ENCODE measurements around the gene PPCDC.

The PPCDC gene

DNA sequence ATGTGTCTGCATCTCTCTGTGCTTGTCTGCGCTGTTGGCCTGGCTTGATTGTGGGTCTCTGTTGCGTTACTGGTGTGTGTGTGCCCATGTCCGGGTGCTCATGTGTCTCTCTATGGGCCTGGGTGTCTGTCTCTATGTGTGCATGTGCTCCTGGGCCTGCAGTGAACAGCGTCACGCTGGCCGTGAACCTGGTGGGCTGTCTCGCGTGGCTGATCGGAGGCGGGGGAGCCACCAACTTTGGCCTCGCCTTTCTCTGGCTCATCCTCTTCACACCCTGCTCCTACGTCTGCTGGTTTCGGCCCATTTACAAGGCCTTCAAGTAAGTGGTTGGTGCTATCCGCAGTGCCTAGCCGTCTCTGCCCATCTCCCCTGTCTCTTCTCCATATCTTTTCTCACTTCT, 7.0 kb upstream of the PPCDC start:
- DNase-seq (ENCODE audit: low spot score) = no peak

DNA sequence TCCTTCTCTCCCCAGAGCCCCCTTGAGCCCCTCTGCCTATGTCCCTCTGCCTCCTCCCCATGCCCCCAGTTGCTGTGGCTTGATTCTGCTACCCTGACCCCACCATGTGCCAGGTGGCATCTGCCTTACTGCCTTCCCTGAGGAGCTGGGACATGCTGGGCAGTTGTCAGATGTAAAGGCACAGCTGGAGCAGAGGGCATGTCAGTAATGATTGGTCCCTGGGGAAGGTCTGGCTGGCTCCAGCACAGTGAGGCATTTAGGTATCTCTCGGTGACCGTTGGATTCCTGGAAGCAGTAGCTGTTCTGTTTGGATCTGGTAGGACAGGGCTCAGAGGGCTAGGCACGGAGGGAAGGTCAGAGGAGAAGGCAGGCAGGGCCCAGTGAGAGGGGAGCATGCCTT, 3.5 kb upstream of the PPCDC start:
- DNase-seq (ENCODE audit: low spot score) = no peak

DNA sequence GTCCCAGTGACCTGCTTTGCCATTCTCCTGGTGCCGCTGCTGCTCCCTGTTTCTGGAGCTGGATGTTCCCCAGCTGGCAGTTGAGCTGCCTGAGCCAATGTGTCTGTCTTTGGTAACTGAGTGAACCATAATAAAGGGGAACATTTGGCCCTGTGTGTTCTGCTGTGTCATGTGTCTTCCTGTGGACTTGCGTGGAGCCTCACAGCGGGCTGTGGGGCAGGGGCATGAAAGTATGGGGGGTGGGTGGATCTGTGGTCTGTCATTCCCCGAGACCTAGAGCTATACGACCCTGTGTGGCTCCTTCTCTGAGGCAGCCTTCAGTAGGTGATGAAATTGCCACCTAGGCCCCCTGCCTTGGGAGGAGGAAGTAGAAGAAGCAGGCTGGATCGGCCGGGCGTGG, 2.0 kb upstream of the PPCDC start:
- DNase-seq (ENCODE audit: low spot score) = no peak

DNA sequence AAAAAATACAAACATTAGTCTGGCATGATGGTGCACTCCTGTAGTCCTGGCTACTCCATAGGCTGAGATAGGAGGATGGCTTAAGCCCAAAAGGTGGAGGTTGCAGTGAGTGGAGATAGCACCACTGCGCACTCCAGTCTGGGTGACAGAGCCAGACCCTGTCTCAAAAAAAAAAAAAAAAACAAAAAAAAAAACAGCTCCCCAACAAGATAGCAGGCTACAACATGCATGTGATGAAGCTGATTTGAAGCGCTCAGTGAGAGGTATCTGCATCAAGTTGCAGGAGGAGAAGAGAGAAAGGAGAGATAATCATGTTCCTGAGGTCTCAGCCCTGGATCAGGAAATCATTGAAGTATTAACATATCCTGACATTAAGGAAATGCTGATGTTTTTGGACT, 608 bp upstream of the PPCDC start:
- DNase-seq (ENCODE audit: low spot score) = peak; percentile 57

DNA sequence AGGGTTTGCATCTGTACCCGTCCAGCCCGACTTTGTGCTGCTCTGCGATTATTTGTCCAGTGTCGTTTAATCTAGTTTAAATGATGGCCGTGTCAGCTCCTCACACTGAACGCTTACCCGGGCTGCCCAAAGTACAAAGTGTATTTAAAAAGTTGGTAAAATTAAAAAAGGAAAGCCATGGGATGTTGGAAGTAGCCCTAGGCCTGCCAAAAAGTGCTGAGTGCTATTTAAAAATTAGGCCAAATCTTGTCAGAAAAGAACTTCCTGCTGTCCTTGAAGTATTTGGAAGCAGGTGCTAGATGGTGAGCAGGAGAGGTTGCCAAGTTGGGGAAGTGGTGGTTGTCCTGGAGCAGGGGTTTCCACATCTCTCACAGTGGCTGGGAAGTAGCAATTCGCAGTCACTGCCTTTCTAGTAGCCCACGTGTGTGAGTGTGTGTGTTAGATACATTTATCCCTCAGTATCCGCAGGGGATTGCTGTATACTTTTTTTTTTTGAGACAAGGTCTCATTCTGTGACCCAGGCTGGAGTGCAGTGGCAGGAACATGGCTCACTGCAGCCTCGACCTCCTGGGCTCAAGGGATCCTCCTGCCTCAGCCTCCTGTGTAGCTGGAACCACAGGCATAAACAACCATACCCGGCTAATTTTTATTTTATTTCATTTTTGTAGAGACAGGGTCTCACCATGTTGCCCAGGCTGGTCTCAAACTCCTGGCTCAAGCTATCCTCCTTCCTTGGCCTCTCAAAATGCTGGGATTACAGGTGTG, 664 bp downstream of the PPCDC start:
- peak; percentile 38 for DNase-seq (ENCODE audit: low spot score)

DNA sequence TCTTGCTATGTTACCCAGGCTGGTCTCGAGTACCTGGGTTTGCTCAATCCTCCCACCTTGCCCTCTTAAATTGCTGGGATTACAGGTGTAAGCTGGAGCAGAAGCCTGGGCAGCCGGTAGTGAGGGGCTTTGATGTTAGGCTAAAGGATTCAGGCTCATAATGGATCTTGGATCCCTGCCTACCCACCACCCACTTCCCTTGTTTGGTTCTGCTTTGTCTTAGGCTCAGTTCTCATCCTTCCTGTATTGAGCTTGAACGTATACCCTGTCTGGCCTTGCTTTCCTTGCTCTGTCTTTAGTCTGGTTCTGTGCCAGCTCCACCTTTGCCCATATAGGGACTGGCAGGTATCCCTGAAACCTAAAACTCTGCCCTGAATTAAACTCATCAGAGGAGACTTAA, 1.7 kb downstream of the PPCDC start:
- DNase-seq (ENCODE audit: low spot score) = no peak

DNA sequence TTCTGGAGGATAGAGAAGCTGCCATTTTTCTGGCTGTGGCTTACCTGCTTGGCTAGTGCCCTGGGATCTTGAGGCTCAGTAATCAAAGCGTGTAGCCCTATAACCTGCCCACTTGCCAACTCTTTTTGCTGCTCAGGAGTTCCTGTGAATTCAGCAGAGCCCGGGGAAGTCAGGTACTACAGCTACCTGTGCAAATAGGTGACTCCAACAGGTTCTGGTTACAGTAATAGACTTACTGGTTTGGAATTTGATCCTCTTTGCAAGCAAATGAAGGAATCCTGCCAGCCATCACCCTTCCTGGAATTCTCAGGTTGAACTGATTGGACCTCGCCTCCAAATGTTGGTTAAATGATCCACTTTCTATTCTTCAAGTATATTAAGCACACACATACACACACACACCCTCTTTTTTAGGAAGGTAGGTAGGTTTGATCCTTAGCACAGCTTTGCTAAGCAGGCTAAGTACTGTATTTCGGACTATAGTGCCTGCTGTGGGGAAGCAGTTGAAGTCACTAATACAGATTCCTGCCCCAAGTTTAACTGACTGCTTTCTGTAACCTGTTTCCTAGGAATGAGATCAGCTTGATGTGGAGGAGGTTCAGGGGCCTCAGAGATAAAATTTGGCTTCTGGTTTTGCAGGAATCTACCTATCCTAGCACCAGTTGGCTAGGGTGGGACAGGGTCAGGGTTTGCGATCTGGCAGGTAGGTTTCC, 2.3 kb downstream of the PPCDC start:
- no peak for DNase-seq (ENCODE audit: low spot score)

DNA sequence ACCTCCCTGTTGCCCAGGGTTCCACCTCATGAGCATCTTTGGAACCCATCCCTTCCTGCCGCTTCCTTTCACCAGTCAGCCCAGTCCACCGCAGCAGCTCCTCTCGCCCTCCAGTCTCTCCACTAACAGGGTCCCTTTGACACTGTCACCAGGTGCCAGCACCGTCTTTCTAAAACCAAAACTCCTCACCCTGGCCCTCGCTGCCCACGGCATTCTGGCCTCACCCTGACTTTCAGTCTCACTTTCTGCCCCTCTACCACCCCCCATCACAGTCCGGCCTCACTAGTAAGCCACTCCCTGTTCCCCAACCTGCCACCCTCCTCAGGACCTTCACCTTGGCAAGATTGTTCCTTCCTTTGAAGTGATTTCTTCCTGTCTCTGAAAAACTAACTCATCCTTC, 4.2 kb downstream of the PPCDC start:
- no peak for DNase-seq (ENCODE audit: low spot score)

DNA sequence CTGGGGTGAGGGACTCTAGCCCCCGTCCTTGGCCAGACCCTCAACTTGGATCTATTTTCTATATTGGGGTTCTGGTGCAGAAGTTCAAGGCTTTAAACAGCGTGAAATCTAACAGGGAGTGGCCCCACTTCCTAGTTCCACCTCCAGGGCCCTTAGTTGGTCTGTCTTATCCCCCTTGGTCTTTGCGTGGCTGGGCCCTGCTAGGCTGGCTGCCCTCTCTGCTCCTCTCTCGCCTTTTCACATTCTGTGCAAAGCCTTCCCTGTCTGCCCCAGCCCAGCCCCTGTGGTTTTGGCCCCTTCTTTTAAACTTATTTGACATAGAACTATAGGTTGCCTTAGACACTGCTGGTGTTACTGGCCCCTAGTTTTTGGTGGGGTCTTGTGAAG, 5.6 kb downstream of the PPCDC start:
- no peak for DNase-seq (ENCODE audit: low spot score)

DNA sequence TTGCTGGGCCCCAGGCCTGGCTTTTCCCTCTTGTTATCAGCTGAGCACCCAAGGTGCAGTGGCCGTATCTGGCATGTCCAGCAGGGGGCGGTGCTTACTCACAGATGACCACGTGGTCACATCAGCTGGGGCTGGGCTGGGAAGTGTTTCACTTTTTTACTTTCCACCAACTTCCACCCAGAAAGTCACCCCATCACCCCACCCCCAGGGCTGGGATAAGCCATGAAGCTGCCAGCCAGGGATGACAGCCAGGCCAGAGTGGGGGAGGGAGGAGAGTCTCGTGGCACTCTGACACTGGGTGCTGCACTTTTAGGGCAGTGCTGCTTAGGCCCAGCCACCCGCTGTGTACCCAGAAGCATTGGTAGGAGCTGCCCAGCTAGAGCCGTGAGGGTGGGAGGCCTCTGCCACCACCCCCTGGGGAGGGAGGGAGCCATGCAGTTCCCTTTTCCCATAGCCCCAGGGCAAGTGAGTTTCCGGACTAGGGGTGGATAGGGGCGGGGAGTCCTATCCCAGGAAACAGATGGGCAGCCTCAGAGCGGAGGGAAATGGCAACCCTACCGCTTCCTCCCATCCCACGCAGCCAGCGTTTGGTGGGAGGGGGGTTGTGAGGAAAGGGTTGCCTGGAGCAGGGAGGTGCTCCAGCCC, 6.1 kb downstream of the PPCDC start:
- peak; percentile 90 for DNase-seq (ENCODE audit: low spot score)

DNA sequence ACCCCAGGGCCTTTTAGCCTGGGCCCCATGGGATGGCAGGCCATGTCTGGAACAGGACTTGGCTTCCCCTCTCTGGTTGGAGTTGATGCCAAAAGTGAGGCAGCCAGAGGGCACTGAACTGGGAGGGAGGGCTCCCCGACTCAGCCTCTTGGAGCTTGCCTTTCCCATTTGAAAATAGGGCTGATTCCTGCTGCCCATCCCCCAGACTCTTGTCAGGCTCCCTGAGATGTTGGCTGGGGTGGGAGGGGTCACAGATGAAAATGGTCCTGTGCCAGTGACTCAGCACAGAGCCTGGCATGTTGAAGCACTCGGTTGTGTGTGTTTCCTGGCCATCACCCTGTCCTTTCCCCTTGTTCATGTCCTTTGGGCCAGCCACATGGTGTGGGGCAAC, 6.6 kb downstream of the PPCDC start:
- DNase-seq (ENCODE audit: low spot score) = no peak

DNA sequence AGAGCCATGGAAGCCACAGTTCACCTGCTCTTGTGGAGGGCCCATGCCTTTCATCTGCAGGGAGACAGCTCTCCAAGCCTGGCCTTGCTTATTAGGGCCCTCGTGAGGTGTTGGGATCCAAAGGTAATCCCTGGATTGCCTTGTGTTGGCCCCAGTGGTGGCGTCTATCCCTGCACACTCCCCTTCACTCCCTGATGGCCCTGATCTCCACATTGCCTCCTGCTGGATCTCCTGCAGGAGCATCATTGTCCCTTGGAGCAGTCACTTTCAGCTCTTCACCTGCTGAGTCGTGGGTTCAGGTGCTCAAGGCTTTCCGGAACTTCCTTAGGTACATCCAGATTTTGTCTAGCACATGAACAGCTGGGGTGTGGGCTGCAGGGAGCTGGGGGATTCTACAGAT, 7.0 kb downstream of the PPCDC start:
- DNase-seq (ENCODE audit: low spot score) = no peak

DNA sequence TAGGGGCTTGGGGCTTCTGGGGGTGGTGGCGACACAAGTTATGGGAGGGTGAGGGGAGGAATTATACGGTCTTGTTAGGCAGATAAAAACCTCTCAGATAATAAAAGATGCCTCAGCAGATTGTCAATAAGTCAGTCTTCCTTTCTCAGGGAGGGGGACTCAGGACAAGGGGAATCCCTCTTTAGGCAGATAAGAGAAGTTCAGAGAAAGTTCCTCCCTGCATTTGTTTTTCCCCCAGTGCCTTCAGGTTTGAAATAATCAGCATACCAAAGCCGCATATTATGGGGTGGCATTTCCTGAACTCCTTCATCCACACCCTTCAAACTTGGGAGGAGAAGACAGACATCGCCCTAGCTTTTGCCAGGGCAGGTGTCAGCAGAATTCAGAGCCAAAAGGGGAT, 8.5 kb downstream of the PPCDC start:
- no peak for DNase-seq (ENCODE audit: low spot score)

DNA sequence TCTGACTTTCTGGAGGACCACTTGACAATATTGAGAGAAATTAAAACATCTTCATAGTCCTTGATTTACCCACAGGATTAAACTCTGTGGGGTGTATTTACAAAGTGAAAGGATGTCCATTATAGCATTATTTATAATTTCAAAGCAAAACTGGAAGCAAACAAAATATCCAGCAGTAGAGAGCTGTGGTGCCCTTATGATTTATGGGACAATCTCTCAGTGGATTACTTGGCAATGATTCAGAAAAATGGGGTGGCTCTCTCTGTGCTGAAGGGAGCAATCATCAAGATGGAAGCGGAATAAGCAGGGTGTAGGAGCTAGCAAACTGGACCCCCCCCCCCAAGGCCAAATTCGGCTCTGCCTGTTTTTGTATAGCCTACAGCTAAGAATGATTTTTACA, 9.0 kb downstream of the PPCDC start:
- DNase-seq (ENCODE audit: low spot score) = no peak

DNA sequence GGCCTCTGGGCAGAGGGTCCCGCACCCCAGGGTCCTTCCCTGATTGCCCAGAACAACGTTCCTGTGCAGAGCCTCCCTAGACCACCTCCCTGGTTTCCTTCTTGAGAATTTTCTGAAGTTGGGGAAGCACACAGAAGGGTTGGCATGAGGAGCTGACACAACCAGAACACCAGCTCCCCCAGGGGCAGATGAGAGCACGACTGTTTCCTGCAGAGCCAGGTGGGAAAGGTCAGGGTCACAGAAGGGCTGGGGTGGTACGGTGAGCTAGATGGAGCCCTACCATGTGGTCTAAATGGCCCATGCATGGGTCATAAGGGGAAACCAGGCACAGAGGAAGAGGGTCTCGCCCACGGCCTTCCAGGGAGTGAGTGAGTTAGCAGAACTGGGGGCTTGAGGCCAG, 10.4 kb downstream of the PPCDC start:
- no peak for DNase-seq (ENCODE audit: low spot score)

DNA sequence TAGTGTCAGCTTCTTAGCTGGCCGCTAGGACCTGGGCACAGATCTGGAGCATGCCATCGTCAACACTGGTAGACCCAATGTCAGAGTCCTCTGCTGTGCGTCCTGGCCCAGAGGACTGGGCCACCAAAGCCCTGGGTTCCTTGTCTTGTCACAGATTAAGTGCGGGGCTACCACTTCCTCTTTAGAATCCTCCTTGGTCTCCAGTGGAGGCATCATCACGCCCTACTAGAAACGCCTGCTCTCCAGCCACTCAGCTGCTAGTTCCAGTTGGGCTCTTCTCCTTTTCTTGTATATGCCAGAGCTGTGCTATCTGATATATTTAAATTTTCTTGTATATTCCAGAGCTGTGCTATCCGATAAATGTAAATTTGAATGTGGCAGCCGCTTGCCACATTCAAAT, 11.2 kb downstream of the PPCDC start:
- no peak for DNase-seq (ENCODE audit: low spot score)

DNA sequence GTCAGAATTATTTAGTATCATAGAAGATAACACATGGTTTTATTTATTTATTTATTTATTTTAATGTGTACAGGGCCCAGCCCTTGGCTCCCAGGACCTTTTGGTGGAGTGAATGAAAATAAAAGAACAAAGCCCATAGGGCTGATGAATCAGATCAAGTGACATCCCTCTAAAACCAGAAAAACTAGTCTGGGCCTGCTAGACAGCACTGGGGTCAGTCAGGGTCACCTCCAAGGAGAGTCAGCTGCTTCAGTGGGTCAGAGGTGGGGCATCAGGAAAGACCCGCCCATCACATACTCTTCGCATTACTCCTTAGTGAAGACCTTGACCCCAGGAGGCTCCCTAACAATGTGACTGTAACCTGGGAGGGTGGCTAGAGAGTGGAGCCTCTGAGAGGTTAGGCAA, 12.8 kb downstream of the PPCDC start:
- DNase-seq (ENCODE audit: low spot score) = no peak

DNA sequence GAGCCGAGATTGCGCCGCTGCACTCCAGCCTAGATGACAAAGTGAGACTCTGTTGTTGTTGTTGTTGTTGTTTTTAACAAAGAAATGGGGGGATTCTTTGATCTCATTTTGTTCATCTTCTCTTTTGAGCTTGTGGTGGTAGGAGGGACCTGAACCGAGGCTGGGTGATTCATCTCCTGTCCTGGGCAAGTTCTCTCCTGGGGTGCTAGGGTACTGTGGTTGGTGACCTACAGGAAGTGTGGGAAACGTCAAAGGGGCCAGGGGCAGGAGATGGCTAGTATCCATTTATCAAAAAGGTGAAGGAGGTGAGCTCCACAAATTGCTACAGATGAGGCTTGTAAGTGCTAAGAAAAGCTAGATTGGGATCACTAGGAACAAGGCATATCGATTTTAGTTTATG, 14.3 kb downstream of the PPCDC start:
- DNase-seq (ENCODE audit: low spot score) = no peak

DNA sequence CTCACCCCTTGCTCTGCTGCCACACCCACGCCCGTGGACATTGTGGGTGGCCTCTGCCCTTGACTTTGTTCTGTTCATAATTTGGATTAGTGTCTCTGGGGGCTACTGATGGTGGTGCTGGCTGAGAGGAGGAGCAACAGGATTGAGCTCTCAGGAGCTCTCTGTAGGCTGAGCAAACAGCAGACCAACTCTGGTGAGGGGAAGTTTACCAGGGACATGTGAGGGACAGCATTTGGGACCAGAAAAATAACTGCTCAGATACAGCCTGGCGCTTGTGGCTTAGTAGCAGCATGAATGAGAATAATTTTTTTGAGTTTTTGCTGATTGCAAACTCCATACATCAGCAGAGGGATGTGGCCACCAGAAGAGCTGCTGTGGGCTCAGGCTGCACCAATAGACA, 14.8 kb downstream of the PPCDC start:
- DNase-seq (ENCODE audit: low spot score) = no peak

DNA sequence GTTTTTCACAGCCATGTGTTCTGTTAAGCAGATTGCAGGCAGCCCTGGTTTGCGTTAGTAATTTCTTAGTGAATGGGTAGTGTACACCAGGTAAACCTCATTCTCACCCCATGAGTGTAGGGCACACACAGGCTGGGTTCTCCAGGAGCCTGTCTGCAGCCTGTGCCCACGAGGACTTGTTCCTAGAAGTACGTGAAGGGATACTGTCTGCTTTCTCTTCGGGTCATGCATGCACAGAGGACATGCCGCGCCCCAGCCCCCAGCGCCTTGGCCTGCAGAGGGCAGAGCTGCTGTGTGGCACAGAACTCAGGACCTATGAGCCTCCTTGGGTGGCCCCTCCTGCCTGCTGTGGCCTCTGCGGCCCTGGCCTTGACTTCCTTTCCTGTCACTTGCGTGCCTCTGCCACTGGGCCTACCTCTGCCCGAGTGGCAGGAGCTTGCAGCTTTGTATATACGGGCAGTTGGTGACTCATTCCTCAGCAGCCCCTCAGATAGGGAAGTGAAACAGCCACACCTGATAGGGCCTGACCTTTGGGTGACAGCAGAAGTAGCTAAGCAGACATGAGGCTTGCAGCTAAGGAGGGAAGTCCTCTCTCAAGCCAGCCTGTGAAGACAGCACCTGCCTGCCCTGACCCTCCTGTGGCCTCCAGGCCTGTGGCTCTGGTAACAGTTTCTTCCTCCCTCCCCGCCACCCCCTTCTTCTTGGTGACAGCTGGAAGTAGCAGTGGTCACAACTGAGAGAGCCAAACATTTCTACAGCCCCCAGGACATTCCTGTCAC, 19.5 kb downstream of the PPCDC start:
- DNase-seq (ENCODE audit: low spot score) = peak; percentile 64

DNA sequence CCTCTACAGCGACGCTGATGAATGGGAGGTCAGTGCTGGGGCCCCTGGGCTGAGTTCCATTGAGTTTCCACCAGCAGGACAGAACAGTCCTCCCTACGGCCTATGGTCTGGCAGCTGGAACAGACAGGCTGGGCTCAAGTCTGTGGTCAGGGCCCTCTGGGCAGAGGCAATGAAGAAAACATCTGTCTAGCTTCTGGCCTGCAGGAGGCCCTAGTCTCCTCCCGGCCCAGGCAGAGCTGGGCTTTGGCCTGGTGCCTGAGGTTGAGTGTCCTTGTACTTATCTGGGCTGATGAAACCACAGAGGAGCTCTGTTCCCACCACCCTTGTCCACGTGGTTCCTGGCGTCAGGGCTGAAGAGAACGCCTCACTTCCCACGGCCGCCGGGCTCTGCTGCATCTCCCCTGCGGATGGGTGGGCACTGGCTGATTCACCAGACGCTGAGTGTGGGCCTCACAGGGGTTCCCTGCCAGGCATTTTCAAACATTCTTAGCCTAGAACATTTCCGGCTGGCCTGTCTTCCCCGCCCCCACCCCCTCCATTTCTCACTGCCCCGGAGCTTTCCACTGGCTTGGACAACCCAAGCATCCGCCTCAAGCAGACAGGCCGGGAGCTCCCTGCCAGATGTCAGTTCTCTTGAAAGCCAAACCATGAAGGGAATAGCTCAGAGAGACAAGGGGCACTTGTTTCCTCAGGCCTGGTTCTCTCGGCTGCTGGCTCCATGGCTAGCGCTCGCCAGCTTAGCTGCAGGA, 20.3 kb downstream of the PPCDC start:
- DNase-seq (ENCODE audit: low spot score) = peak; percentile 79

Measured in hematopoietic multipotent progenitor cell treated with erythropoietin and hydrocortisone succinate and interleukin-3 and kit ligand, for 15 days (in vitro differentiated cells).